GM19193 (cell line): ENCODE measurements around the gene FFAR2.

Experiments used
- POLR2A ChIP-seq: IDR thresholded peaks from 4 replicates; pipeline ENCODE4 v1.6.1; 2011; ENCODE audit not compliant: insufficient read depth, insufficient read length; ENCODE audit errors: extremely low read depth

The FFAR2 gene

DNA sequence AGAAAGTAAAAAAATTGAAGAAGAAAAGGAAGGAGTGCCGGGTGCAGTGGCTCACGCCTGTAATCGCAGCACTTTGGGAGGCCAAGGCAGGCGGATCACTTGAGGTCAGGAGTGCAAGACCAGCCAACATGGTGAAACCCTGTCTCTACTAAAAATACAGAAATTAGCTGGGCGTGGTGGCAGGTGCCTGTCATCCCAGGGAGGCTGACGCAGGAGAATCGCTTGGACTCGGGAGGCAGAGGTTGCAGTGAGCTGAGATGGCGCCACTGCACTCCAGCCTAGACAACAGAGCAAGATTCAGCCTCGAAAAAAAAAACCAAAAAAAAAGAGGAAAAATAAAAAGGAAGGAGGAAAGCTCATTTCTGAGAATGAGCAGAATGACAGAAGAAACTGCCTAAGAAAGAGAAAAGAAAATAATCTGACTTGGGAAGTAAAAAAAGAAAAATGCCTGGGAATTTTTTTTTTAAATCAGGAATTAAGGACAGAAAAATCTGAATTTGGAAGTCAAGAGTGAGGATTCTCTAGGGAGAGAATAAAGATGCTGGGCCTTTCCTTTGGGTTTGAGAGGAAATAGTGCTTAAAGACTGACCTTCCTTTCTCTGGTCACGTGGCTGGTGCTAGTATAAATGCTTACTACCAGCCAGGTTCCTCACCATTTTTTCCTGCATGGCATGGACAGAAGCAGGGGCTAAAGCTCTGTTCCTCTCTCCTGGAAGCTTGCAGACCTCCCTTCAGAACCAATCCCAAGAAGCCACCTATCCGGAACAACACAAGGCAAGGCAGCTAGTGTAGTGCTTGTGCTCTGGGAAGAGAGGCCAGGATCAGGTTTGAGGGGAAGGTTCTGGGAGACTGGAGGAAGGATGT lies at the start of gene FFAR2:
Gene FFAR2, plus strand, starts transcription at position 652 of the 864 bp plus-strand sequence. CDS start 1,458 bp downstream, outside the sequence.
- TF ChIP-seq POLR2A, result no peak

DNA sequence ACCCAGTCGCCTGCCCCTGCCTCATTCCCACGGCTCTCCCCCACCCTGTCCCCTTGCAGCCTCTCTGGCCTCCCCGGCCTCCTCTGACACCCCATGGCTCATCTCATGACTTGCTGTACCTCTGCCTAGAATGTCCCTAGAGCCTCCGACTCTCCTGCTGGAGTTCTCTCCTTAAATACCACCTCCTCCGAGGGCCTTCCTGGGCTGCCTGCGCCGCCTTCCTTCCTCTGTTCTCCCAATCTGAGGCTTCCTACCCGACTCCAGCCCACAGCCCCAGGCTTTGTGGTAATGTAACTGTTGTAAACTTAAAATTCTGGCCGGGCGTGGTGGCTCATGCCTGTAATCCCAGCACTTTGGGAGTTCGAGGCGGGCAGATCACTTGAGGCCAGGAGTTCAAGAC lies 49.5 kb upstream of the FFAR2 start:
- TF ChIP-seq POLR2A, result no peak

DNA sequence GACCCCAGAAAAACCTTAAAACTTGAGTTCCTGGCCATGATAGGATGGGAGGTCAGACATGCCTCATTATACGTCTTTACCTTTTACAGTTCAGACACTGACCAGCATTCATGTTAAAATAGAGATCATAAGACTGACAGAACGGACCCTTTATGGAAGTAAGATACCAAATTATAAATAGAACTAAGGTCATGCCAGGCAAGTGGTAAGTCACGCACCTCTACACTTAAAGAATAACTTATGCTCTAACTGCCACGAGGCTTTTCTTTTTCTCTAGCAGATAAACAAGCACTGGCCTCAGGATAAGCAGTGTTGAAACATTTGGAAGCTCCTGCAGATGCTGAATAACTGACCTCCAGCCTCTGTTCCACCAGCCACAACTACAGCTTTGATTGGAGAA lies 48.8 kb upstream of the FFAR2 start:
- TF ChIP-seq POLR2A, result no peak

DNA sequence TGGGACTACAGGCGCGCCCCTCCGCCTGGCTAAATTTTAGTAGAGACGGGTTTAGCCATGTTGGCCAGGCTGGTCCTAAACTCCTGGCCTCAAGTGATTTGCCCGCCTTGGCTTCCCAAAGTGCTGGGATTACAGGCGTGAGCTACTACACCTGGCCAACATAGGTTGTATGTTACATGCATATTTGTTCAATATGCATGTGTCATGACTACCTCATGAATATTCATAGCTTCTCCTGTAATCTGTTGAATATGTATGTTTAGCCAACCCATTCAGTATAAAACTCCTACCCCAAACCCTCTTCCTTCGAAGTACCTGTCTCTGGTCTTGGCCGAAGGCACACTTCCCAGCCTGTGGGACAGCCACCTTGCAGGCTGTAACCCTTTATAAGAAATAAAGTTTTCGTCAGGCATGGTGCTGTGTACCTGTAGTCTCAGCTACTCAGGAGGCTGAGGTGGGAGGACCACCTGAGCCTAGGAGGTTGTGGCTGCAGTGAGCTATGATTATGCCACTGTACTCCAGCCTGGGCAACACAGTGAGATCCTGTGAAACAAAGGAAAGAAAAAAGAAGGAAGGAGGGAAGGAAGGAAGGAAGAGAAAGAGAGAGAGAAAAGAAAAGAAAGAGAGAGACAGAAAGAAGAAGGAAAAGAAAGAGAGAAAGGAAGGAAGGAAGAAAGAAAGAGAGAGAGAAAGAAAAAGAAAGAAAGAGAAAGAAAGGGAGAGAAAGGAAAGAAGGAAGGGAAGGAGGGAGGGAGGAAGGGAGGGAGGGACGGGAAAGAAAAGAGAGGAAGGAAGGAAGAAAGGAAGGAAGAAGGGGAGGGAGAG lies 47.9 kb upstream of the FFAR2 start:
- no peak for TF ChIP-seq POLR2A

DNA sequence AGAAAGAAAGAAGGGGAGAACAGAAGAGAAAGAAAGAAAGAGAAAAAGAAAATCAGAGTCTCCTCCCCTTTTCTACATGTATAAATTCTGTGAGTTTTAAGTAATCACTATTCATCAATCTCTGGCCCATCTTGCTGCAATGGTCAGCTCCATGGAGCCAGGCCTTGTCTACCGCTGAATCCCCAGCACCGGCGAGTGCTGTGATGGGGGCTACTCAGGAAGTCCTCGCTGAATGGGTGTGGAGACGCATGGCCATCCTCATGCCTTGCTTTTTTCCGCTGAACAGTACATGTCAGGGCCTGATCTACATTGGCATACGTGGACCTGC lies 47.3 kb upstream of the FFAR2 start:
- TF ChIP-seq POLR2A, result no peak

DNA sequence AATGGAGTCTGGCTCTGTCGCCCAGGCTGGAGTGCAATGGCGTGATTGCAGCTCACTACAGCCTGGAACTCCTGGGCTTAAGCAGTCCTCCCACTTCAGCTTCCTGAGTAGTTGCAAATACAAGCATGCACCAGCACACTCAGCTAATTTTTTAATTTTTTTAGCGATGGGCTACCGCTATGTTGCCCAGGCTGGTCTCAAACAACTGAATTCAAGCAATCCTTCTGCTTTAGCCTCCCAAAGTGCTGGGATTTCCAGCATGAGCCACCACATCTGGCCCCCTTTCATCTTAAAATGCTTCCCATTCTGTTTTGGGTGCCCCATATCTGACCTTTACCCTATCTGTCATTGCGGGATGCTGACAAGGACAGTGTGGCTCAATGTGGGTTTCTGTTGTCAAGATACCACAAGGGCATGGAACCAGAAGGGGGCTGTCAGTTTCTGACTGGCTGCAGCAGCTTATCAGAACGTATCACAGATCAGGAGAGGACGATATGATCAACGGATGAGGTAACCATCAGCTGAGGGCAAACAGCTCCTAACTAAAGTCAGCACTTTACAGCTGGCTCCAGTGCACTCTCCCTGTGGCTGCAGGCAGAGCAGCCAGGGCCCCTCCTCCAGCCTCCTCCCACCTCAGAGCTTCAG lies 44.8 kb upstream of the FFAR2 start:
- no peak for TF ChIP-seq POLR2A

DNA sequence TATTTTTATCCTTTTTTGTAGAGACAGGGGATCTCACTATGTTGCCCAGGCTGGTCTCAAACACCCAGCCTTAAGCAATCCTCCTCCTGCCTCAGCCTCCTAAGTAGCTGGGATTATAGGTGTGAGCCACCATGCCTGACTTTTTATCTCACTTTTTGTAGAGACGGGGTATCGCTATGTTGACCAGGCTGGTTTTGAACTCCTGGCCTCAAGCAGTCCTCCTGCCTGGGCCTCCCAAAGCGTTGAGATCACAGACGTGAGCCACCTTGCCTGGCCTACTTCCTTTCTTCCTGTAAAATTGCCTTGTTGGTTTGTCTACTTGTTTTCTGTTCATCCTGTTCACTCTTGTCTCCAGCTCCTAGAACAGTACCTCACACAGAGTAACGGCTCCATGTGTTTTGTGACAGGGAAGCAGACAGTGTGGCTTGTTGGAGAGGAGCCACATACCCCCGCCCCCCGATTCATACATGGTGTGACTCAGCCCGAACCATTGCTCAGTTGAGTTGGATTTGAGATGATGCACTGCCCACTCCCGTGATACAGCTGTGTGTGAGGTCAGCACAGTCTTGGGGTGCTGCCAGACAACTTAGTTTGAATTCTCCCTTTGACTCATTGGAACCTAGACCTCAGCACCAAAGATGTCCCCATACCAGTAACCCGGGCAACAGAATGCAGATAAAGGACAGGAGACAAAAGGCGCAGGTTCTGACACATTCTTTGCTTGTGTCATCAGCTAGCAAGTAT lies 43.0 kb upstream of the FFAR2 start:
- TF ChIP-seq POLR2A, result no peak

DNA sequence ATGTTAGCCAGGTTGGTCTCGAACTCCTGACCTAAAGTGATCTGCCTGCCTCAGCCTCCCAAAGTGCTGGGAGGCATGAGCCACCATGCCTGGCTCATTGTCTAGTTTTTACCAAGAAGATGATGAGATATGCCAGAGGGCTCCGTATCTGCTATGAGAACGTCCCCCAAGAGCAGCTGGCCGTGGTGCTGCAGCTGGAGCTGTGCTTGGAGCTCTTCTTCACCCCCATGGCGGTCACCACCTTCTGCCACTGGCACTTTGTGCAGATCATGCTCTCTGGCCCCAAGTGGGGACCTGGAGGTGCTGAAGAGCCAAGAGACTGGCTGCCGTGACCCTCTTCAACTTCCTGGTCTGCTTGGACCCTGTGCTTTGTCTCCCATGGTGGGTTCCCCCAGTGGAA lies 40.4 kb upstream of the FFAR2 start:
- no peak for TF ChIP-seq POLR2A

DNA sequence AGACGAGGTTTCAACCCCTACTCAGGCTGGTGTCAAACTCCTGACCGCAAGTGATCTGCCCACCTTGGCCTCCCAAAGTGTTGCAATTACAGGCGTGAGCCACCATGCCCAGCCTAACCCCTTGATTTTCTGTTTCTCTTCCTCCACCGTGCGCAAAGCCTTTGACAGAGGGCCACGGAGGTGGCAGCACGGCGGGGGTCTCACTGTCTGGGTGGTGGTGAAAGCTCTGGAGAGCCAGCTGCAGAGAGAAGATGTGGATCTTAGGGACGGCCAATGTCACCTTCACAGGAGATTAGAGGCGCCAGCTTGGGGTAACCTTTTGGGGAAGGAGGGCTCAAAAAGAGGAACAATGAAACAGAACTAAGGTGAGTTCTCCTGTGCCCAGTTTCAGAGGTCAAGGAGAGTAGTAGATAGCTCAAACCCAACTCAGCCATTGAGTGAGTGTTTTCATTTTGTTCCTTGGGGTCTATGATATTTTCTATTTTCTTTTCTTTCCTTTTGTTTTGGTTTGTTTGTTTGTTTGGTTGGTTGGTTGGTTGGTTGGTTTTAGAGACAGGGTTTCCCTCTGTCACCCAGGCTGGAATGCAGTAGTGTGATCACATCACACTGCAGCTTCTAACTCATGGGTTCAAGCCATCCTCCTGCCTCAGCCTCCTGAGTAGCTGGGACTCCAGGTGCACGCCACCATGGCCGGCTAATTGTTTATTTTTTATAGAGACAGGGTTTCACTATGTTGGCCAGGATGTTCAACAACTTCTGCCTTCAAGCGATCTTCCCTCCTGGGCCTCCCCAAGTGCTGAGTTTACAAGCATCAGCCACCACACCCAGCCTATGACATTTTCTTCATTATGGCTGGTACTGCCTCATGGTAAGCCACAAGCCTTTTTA lies 39.5 kb upstream of the FFAR2 start:
- no peak for TF ChIP-seq POLR2A

DNA sequence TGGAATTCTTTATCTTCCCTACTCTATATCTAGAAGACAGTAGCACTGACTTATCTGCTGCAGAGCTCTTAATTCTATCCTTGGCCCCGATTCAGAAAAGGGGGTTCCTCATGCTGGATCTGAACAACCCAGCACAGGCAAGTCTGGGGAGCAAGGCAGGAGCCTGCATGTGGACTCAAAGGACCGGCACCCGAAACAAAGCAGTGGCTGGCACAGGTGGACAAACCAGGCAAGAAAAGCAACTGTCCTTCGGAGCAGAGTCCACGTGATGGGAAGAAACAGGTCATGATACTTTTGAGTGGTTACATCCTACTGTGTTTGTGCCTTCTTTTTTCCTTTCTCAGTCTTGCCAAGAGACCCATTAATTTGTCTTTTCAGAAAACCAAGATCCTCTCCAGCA lies 38.9 kb upstream of the FFAR2 start:
- TF ChIP-seq POLR2A, result no peak

DNA sequence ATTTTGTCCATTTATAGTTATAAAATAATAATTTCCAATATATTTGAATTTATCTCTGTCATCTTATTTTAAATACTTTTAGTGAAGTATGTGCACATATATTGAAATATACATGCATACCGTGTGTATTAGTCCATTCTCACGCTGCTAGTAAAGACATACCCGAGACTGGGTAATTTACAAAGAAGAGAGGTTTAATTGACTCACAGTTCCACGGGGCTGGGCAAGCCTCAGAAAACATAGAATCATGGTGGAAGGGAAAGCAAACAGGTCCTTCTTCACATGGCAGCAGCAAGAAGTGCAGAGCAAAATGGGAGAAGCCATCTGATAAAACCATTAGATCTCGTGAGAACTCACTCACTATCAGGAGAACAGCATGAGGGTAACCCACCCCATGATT lies 37.6 kb upstream of the FFAR2 start:
- TF ChIP-seq POLR2A, result no peak

DNA sequence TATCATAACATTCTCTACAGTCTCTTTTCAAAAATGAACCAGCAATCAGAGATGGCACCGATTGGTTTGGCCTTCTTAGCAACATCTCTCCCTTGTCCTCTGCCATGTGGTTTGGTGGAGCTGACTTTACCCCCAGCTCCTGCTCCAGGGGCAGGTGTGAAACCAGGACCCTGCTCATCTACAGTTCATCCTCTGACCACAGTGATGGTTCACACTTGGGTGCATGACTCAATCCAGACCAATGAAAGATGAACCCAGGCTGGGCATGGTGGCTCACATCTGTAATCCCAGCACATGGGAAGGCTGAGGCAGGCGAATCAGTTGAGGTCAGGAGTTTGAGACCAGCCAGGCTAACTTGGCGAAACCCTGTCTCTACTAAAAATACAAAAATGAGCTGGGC lies 33.6 kb upstream of the FFAR2 start:
- no peak for TF ChIP-seq POLR2A

DNA sequence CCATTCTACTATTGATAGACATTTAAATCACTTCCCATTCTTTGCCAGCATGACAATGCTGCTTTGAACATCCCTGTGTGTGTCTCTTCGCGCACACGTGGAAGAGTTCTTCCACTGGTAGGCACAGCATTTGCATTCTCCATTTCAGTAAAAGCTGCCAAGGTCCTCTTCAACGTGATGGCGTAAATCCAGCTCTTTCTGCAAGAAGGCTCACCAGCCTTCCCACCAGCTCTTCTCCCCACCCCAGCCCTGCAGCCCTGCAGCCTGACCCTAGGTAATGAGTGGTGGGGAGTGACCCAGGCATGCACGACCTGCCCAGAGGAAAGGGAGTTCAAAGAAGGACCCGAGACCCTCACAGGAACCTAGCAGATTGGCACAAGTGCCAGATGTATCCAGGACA lies 31.7 kb upstream of the FFAR2 start:
- TF ChIP-seq POLR2A, result no peak

DNA sequence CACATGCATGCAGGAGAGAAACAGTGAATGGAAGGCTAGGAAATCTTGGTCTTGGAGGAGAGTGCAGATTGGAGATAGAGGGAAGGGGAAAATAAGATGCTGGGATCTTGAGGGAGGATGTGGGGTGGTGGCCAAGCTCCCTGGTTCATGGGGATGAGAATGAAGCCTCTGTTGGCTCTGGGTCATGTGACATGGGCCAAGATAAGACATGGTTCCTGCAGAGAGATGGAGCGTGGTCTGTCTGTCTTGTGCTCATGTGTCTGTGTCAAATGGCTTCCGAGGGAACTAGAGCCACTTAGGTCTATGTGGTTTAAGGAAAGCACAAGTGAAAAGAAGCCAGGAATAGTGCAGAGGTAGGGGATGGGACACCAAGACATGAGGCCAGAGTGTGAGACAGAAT lies 30.8 kb upstream of the FFAR2 start:
- TF ChIP-seq POLR2A, result no peak
